HEK293T (cell line): ENCODE measurements around the gene MEGF9.

Experiments
- CTCF ChIA-PET: fragments of 350-600 bp; formaldehyde crosslinking; extraction: SDS; loops from one replicate; lab custom pipeline; 2021; ENCODE audit warnings: antibody characterized with exemption, inconsistent platforms; lab: Yijun Ruan, JAX
- POLR2A ChIA-PET: fragments of 350-600 bp; formaldehyde crosslinking; extraction: SDS; loops from one replicate; lab custom pipeline; 2020; ENCODE audit warnings: antibody characterized with exemption, inconsistent platforms; lab: Yijun Ruan, JAX
- DNase-seq: peaks from one replicate; pipeline ENCODE4 v3.0.0; 2012; ENCODE audit warnings: mixed read lengths; ENCODE audit errors: extremely low spot score
- ARNT ChIP-seq: fragments of 450-650 bp; IDR thresholded peaks from 2 replicates; pipeline ENCODE4 v1.6.1; 2017; ENCODE audit warnings: mild to moderate bottlenecking
- BHLHE40 ChIP-seq: fragments of 450-650 bp; IDR thresholded peaks from 2 replicates; pipeline ENCODE4 v1.6.1; 2016; ENCODE audit warnings: mild to moderate bottlenecking, moderate library complexity, borderline replicate concordance
- CTBP1 ChIP-seq: fragments of 450-650 bp; IDR thresholded peaks from 2 replicates; pipeline ENCODE4 v1.6.1; 2016; ENCODE audit warnings: borderline replicate concordance
- ELF4 ChIP-seq: fragments of 450-650 bp; IDR thresholded peaks from 2 replicates; pipeline ENCODE4 v1.6.1; 2017; ENCODE audit warnings: antibody characterized with exemption
- FOXA1 ChIP-seq: fragments of 450-650 bp; IDR thresholded peaks from 2 replicates; pipeline ENCODE4 v1.6.1; 2016; ENCODE audit warnings: mild to moderate bottlenecking
- FOXK2 ChIP-seq: fragments of 450-650 bp; IDR thresholded peaks from 2 replicates; pipeline ENCODE4 v1.6.1; 2016; ENCODE audit warnings: mild to moderate bottlenecking
- FOXM1 ChIP-seq: fragments of 450-650 bp; IDR thresholded peaks from 2 replicates; pipeline ENCODE4 v1.6.1; 2017; ENCODE audit warnings: mild to moderate bottlenecking, borderline replicate concordance
- HDGF ChIP-seq: fragments of 450-650 bp; IDR thresholded peaks from 2 replicates; pipeline ENCODE4 v1.6.1; 2017; ENCODE audit warnings: antibody characterized with exemption, borderline replicate concordance
- L3MBTL2 ChIP-seq: fragments of 450-650 bp; conservative IDR thresholded peaks from 2 replicates; pipeline ENCODE4 v1.6.1; 2016; ENCODE audit warnings: mild to moderate bottlenecking
- LEF1 ChIP-seq: fragments of 450-650 bp; IDR thresholded peaks from 2 replicates; pipeline ENCODE4 v1.6.1; 2017; ENCODE audit warnings: mild to moderate bottlenecking, borderline replicate concordance
- NFRKB ChIP-seq: fragments of 450-650 bp; IDR thresholded peaks from 2 replicates; pipeline ENCODE4 v1.6.1; 2016; ENCODE audit warnings: mild to moderate bottlenecking, moderate library complexity
- SP1 ChIP-seq: fragments of 450-650 bp; IDR thresholded peaks from 2 replicates; pipeline ENCODE4 v1.6.1; 2017
- SUZ12 ChIP-seq: fragments of 450-650 bp; IDR thresholded peaks from 2 replicates; pipeline ENCODE4 v1.6.1; 2016; ENCODE audit warnings: mild to moderate bottlenecking
- TARDBP ChIP-seq: fragments of 450-650 bp; IDR thresholded peaks from 2 replicates; pipeline ENCODE4 v1.6.1; 2016
- ZNF384 ChIP-seq: fragments of 450-650 bp; IDR thresholded peaks from 2 replicates; pipeline ENCODE4 v1.6.1; 2016
- TF ChIP-seq, protein P1 (sequence below): fragments of 450-650 bp; IDR thresholded peaks from 2 replicates; pipeline ENCODE4 v1.6.1; 2016

Gene MEGF9

DNA sequence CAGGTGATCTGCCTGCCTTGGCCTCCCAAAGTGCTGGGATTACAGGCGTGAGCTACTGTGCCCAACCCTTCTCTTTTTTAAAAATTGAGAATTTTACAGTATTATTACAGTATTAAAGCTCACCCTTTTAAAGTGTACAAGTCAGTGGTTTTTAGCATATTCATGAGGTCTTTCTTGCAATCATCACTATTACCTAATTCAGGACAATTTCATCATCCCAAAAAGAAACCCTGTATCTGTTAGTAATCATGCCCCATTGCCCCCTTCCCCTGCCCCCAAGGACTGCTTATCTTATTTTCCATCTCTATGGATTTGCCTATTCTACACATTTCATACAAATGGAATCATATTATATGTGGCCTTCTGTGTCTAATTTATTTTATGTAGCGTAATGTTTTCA lies 22.6 kb upstream of the MEGF9 start:
- no peak for DNase-seq
- CTCF ChIA-PET = no interaction called here
- TF ChIP-seq ZNF384 (no peak), FOXA1 (no peak), FOXK2 (no peak), ARNT (no peak), SUZ12 (no peak)
- POLR2A ChIA-PET = no interaction called here

DNA sequence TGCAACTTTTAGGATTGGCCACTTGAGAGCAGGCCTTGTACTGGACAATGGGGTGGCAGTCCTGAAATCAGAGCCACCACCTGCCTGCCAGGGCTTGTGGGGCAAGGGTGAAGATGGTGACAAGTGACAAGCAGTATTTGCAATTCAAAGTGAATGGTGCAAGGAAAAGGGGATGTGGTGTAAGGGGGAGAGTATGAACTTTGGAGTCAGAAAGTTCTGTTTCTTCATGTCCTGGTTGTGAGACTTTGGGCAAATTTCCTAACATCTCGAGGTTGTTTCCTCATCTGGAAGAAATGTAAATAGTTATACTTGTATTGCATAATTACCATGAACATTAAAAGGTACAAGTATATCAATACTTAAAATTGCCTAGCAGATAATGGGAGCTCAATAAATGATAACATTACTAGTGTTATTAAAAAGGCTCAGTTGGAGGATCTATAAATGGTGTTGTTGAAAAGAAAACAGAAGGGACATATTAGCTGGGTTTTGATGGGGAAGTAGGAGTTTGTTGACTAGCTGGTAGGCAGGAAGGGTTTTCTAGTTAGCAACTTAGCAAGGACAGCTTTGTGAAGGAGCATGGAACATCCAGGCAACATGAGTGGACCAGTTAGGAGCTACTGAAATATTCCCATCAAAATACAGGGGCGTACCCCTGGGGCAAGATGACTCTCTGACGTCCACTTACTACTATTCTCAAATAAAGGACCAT lies 21.3 kb upstream of the MEGF9 start:
- ChIA-PET CTCF (interaction anchor here (0.5 kb wide), 1 partner anchor 278 kb away, joined by 4 read pairs; no protein-coding TSS in a partner anchor), POLR2A (interaction anchor here (2.0 kb wide), 1 partner anchor 20 kb away, joined by 5 read pairs; no protein-coding TSS in a partner anchor)
- no peak for TF ChIP-seq ARNT
- TF ChIP-seq LEF1 = no peak
- TF ChIP-seq SP1 = no peak
- no peak for TF ChIP-seq L3MBTL2
- TF ChIP-seq, protein P1, sequence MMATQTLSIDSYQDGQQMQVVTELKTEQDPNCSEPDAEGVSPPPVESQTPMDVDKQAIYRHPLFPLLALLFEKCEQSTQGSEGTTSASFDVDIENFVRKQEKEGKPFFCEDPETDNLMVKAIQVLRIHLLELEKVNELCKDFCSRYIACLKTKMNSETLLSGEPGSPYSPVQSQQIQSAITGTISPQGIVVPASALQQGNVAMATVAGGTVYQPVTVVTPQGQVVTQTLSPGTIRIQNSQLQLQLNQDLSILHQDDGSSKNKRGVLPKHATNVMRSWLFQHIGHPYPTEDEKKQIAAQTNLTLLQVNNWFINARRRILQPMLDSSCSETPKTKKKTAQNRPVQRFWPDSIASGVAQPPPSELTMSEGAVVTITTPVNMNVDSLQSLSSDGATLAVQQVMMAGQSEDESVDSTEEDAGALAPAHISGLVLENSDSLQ = no peak
- TF ChIP-seq BHLHE40 = no peak
- no peak for TF ChIP-seq CTBP1
- no peak for TF ChIP-seq TARDBP
- no peak for TF ChIP-seq ZNF384
- no peak for TF ChIP-seq ELF4
- TF ChIP-seq FOXA1 = no peak
- TF ChIP-seq NFRKB = no peak
- no peak for TF ChIP-seq FOXK2
- no peak for TF ChIP-seq SUZ12
- no peak for DNase-seq

DNA sequence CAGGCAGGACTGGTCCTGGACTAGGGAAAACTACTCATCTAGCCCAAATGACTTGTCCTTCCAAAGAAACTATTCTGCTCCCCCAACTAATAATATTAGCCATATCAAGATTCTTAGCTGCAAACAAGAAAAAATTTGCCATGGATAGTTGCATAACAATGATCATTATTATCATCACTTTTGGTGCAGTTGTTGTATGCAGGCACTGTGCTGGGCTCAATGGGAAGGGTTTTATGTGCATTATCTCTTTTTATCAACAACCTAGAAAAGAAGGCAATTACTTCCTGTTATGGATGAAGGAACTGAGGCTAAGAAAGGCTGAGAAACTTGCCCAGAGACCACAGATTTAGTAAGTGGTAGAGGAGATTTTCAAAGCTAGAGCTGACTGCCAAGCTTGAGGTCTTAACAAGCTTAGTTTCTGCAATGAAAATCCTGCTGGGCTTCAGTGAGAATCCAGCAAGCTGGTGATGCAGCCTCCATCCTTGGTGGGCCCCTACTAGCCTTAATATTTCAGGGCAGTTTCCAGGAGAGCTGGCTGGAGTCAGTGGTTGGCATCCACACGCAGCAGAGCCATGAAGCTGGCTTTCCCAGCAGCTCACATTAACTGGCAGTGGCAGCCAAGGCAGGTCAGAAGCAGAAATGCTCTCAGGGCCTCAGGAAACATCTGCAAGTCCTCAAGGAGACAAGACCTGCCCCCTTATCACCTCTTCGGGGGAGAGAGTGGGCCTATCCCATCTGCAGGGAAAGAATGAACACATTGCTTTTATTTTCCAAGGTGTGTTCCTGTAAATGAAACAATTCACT lies 20.5 kb upstream of the MEGF9 start:
- TF ChIP-seq TARDBP (no peak), LEF1 (no peak), L3MBTL2 (no peak), FOXK2 (no peak)
- DNase-seq = no peak
- ChIA-PET CTCF (no interaction called here), POLR2A (interaction anchor here (2.0 kb wide), 1 partner anchor 19 kb away, joined by 5 read pairs; no protein-coding TSS in a partner anchor)

- POLR2A ChIA-PET = no interaction called here
- CTCF ChIA-PET = interaction anchor here (0.6 kb wide), 1 partner anchor 82 kb away, joined by 3 read pairs; no protein-coding TSS in a partner anchor
- DNase-seq = no peak
These were observed 18.9 kb upstream of the MEGF9 start for GRCh38 chr9:120733190-120733589.

DNA sequence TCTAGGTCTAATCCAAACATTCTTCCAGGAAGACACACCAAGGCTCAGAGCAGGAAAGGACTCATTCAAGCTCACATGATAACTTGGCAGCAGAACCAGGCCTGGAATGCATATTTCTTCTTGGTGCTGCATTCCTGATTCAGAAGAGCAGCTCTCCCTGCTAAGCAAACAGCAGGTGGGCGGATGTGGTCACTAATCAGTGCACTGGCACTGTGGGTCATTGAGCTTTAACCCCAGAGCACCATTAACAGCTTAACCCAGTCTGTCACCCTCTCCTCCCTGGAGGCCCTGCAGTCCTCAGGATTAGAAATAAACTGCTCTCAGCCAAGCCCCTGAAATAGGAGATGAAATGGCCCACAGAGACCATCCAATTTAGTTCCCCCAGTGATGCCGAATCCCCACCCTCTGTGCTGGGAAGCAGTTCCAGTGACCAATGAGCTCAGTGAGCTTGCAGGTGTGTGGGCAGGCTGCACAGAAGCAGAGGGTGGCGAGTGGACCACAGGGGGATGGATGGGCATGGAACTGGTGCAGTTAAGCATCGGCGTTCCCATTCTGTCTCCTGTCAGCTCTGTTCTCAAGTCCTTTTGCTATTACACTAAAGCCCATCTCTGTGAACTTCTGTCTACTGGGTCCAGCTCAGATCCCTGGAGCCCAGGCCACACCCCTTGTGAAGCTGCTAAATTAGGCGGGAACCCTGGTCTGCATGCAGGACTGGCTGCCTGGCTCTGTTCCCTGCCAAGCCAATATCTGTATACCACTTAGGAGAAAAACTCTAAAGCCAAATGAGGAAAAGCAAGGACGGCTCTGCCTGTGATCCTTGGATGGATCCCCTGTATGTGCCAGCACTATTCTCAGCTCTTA lies 16.6 kb upstream of the MEGF9 start:
- POLR2A ChIA-PET = interaction anchor here (2.0 kb wide), 1 partner anchor 16 kb away, joined by 11 read pairs; the partner anchor contains the start of gene MEGF9
- CTCF ChIA-PET = interaction anchor here (0.7 to 1.6 kb wide), 3 partner anchors 9 to 329 kb away, joined by 3 to 4 read pairs (median 4); no protein-coding TSS in a partner anchor
- no peak for TF ChIP-seq SP1
- TF ChIP-seq BHLHE40 = no peak
- no peak for TF ChIP-seq L3MBTL2
- no peak for TF ChIP-seq NFRKB
- TF ChIP-seq TARDBP = no peak
- TF ChIP-seq CTBP1 = no peak
- no peak for TF ChIP-seq ELF4
- TF ChIP-seq FOXK2 = no peak
- TF ChIP-seq FOXA1 = no peak
- no peak for DNase-seq

More at GRCh38 chr9:120733190-120733589, 18.9 kb upstream of the MEGF9 start:
- no peak for TF ChIP-seq ELF4
- TF ChIP-seq HDGF = no peak
- no peak for TF ChIP-seq FOXM1
- no peak for TF ChIP-seq TARDBP
- no peak for TF ChIP-seq ARNT
- TF ChIP-seq NFRKB = no peak
- TF ChIP-seq SUZ12 = no peak
- no peak for TF ChIP-seq FOXA1
- no peak for TF ChIP-seq BHLHE40
- no peak for TF ChIP-seq SP1
- TF ChIP-seq L3MBTL2 = no peak
- TF ChIP-seq, protein P1 = no peak
- no peak for TF ChIP-seq CTBP1
- TF ChIP-seq FOXK2 = no peak
